Measurements from ENCODE around the gene ANGPT4. TPM values are rescaled to one million over a fixed set of nuclear protein-coding genes. Genes with fewer than 3 reads are reported as not detected.

The ANGPT4 gene
- total RNA-seq, 2 experiments from 2014 or later = not detected

DNA sequence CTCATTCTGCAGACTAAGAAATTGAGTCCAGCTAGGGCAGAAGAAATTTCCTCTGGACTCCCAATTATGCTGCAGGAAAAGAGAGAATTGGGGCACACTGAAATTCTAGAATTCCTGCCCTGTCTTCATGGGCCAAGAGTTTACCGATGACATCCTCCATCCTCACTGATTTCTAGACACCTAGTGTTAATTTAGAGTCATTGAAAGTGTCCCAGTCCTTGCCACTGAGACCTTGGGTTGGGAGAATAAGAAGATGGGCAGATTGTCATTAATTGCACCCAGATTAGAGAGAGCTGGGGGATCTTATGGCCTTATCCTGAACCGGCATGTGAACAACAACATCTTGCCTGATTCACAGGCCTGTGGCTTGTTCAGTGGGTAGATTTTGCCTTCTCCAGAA is 29.0 kb downstream of the ANGPT4 start:
- POLR2A ChIA-PET = interaction anchor here (1.3 kb wide), 1 partner anchor 53 kb away, joined by 5 read pairs; the partner anchor contains the start of gene FAM110A
- H3K4me3 Mint-ChIP-seq = no peak overlapping the region
- H3K4me1 Mint-ChIP-seq = peaks cover 3% of the 10 kb centered on the region
- no peak for DNase-seq
- no peak for ATAC-seq (ENCODE audit: low read depth)
- no peaks in the 10 kb centered on the region for H3K9me3 Mint-ChIP-seq
- peaks cover 8% of the 10 kb centered on the region for H3K27me3 Mint-ChIP-seq
- H3K36me3 Mint-ChIP-seq = peaks cover 4% of the 10 kb centered on the region
- no peak overlapping the region for H3K27ac Mint-ChIP-seq

- Mint-ChIP-seq H3K27me3 (peaks cover 8% of the 10 kb centered on the region), H3K4me3 (no peak overlapping the region), H3K4me1 (peaks cover 13% of the 10 kb centered on the region), H3K9me3 (no peaks in the 10 kb centered on the region), H3K36me3 (peaks cover 4% of the 10 kb centered on the region), H3K27ac (no peak overlapping the region)
- POLR2A ChIA-PET = no interaction called here
- DNase-seq (no peak), ATAC-seq (ENCODE audit: low read depth) (no peak)
Observed at GRCh38 chr20:884983-885952, 30.9 kb downstream of the ANGPT4 start.

GRCh38 chr20:881783-882144 is 34.4 kb downstream of the ANGPT4 start:
- H3K27me3 Mint-ChIP-seq = peaks cover 8% of the 10 kb centered on the region
- DNase-seq (no peak), ATAC-seq (ENCODE audit: low read depth) (no peak)
- no peaks in the 10 kb centered on the region for H3K9me3 Mint-ChIP-seq
- peaks cover 16% of the 10 kb centered on the region for H3K4me1 Mint-ChIP-seq
- peak overlapping the region; percentile 56 for H3K4me3 Mint-ChIP-seq
- peaks cover 4% of the 10 kb centered on the region for H3K36me3 Mint-ChIP-seq
- POLR2A ChIA-PET = no interaction called here
- H3K27ac Mint-ChIP-seq = peak overlapping the region; percentile 81

DNA sequence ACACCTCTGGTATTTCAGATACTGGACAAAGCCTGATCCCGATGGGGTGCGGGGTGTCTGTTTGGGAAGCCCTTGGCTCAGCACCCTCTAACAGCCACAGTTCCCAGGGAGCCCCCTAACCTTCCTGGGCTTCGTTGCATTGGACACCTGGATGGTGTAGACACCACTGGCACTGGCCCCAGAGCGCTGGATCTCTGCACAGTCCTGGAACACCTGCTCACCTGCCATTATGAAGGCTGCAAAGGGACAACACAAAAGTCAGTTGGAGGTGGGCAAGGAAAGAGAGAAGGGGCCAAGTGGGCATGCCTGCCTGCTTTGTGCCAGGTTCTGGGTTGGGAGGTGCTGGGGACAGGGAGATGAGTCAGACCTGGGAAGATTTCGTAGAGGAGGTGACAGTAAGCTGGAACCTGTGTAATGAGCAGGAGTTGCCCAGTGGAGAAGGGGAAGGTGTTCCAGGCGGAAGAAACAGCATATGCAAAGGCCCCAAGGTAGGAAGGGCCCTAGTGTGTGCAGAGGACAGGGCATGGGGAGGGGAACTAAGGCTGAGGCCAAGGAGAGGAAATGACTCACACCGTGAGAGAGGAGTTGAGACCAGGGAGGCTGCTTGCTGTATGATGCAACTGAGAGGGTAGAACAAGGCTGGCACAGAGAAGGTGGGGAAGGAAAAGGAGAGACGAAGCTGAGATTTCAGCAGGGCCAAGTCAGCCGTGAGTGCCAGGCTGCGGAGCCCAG is 34.9 kb downstream of the ANGPT4 start:
- Mint-ChIP-seq H3K9me3 (no peaks in the 10 kb centered on the region), H3K36me3 (peaks cover 4% of the 10 kb centered on the region), H3K27ac (peak overlapping the region; percentile 81), H3K4me1 (peaks cover 16% of the 10 kb centered on the region), H3K4me3 (peak overlapping the region; percentile 56), H3K27me3 (peaks cover 8% of the 10 kb centered on the region)
- ATAC-seq (ENCODE audit: low read depth) (peak; percentile 98), DNase-seq (no peak)
- POLR2A ChIA-PET = no interaction called here

DNA sequence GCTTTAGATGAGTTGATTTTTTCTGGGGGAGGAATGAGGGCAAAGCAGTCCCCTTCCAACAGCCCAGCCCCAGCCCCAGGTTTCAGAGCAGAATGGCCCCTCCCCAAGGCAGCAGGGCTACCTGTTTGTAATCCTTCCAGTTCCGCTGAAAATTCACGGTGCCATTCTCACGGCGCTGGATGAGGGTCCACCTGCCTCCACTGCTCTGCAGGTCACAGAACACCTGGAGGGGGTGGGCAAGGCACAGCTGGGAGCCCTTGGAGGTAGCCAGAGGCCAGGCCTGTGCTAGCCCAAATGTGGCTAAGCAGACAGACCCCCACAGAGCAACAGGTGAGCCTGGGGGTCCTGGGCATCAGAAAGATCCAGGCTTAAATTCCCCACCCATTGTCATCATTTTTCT is 36.5 kb downstream of the ANGPT4 start:
- Mint-ChIP-seq H3K27me3 (no peaks in the 10 kb centered on the region), H3K9me3 (no peaks in the 10 kb centered on the region), H3K4me3 (no peak overlapping the region), H3K36me3 (peaks cover 4% of the 10 kb centered on the region), H3K27ac (no peak overlapping the region), H3K4me1 (peaks cover 13% of the 10 kb centered on the region)
- POLR2A ChIA-PET = no interaction called here
- DNase-seq (no peak), ATAC-seq (ENCODE audit: low read depth) (no peak)

DNA sequence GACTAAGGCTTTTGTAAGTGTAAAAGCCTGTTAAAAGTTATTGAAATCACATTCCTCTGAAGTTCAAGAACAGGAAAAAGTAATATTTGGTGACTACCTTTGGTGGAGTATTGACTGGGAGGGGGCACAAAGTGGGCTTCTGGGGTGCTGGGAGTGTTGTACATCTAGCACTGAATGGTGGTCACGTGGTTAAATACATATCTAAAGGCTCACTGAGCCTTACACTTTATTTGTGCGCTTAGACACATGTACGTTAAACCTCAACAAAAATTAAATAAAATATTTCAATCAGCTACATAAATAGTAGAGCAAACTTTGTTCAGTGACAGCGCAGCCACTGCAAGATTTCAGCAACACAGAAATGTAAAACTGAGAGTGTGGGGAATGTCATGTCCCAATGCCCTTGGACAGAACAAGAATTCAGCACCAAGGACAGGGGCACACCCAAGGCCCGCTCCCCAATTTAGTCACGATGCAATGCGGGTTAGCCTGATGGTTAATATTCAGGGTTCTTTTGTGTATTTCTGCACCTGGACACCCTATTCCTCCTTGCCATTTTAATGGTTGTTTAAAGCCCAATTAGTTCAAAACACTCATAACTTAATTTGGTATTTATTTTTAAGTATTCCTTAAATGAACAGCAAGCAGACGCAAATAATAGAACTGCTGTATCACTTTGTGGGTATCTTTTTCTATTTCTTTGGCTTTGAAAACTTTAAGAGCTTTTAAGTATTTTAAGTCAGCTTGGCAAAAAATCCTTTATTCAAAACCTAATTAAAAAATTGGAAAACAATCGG is 37.4 kb downstream of the ANGPT4 start:
- no peak for DNase-seq
- no peaks in the 10 kb centered on the region for H3K9me3 Mint-ChIP-seq
- no peak for ATAC-seq (ENCODE audit: low read depth)

DNA sequence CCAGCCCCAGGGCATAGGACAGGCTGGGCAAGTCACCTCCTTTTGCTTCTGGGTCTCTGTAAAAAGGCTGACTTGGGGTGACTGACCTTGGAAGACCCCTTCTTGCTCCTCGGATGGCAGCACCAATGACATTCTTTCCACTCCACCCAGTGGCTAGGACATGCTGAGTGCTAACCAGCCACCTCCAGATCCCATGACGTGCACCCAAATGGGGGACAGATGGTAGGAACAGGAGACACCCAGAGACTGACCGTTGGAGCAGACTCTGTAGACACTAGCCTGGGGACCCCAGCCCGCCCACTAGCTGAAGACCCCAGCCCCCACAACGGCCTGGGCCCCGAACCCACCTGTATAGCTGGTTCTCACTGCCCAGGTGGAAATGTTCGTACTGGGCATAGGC is 38.3 kb downstream of the ANGPT4 start:
- ATAC-seq (ENCODE audit: low read depth) = no peak
- POLR2A ChIA-PET = no interaction called here
- Mint-ChIP-seq H3K4me3 (no peak overlapping the region), H3K36me3 (no peaks in the 10 kb centered on the region), H3K27me3 (no peaks in the 10 kb centered on the region), H3K9me3 (no peaks in the 10 kb centered on the region), H3K4me1 (peaks cover 20% of the 10 kb centered on the region), H3K27ac (no peak overlapping the region)
- no peak for DNase-seq

More for the DNA sequence above, 37.4 kb downstream of the ANGPT4 start:
- Mint-ChIP-seq H3K4me3 (no peak overlapping the region), H3K36me3 (no peaks in the 10 kb centered on the region), H3K4me1 (peaks cover 15% of the 10 kb centered on the region), H3K27ac (no peak overlapping the region), H3K27me3 (no peaks in the 10 kb centered on the region)
- POLR2A ChIA-PET = no interaction called here

- Mint-ChIP-seq H3K27ac (no peak overlapping the region), H3K9me3 (no peaks in the 10 kb centered on the region), H3K27me3 (no peaks in the 10 kb centered on the region), H3K4me3 (no peak overlapping the region), H3K36me3 (no peaks in the 10 kb centered on the region), H3K4me1 (peaks cover 9% of the 10 kb centered on the region)
- DNase-seq (no peak), ATAC-seq (ENCODE audit: low read depth) (no peak)
- POLR2A ChIA-PET = no interaction called here
Observed at GRCh38 chr20:875115-875514, 41.0 kb downstream of the ANGPT4 start.

DNA sequence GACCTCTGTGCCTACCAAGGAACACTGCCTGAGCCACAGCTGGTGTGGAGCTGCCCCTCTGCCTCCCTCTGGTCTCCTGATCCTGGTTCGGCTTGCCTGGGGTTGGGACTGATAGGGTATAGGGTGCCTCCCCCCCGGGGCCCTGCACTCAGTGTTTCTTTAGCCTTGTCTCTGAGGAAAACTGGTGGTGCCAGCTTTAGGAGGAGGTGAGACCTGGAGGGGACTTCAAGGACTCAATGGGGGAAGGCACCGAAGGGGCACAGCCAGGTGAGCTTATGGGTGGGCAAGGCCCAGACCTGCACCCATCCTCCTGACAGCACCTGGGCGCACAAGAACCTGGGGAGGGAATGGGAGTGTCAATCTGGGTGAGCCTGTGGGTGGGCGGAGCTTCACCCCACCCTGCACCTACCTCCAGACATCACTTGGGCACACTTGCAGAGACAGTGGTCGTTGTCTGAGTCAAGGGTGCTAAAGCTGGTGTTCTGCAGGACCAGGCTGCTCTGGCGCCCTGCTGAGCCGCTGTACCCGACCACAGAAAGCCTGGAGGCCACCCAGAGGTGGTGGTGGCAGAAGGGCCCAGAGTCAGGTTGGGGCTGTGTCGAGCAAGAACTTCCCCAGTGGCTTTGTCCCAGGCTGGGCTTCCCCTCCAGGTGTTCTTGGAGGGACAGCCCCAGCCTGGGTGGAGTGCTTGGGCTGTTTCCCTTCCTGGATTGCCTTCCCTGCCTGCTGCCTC is 42.1 kb downstream of the ANGPT4 start:
- POLR2A ChIA-PET = no interaction called here
- no peaks in the 10 kb centered on the region for H3K9me3 Mint-ChIP-seq
- DNase-seq (no peak), ATAC-seq (ENCODE audit: low read depth) (no peak)
- peaks cover 7% of the 10 kb centered on the region for H3K4me1 Mint-ChIP-seq
- no peaks in the 10 kb centered on the region for H3K27me3 Mint-ChIP-seq
- H3K4me3 Mint-ChIP-seq = no peak overlapping the region
- H3K36me3 Mint-ChIP-seq = no peaks in the 10 kb centered on the region
- H3K27ac Mint-ChIP-seq = no peak overlapping the region

GRCh38 chr20:872855-873520 is 43.1 kb downstream of the ANGPT4 start:
- H3K9me3 Mint-ChIP-seq = no peaks in the 10 kb centered on the region
- DNase-seq (no peak), ATAC-seq (ENCODE audit: low read depth) (no peak)
- no peaks in the 10 kb centered on the region for H3K27me3 Mint-ChIP-seq
- H3K4me3 Mint-ChIP-seq = no peak overlapping the region
- H3K36me3 Mint-ChIP-seq = no peaks in the 10 kb centered on the region
- POLR2A ChIA-PET = no interaction called here
- peaks cover 7% of the 10 kb centered on the region for H3K4me1 Mint-ChIP-seq
- H3K27ac Mint-ChIP-seq = peak overlapping the region; percentile 6

- no peaks in the 10 kb centered on the region for H3K9me3 Mint-ChIP-seq
- no peak for ATAC-seq (ENCODE audit: low read depth)
- H3K4me3 Mint-ChIP-seq = no peak overlapping the region
Observed at GRCh38 chr20:871948-872347, 44.2 kb downstream of the ANGPT4 start.

DNA sequence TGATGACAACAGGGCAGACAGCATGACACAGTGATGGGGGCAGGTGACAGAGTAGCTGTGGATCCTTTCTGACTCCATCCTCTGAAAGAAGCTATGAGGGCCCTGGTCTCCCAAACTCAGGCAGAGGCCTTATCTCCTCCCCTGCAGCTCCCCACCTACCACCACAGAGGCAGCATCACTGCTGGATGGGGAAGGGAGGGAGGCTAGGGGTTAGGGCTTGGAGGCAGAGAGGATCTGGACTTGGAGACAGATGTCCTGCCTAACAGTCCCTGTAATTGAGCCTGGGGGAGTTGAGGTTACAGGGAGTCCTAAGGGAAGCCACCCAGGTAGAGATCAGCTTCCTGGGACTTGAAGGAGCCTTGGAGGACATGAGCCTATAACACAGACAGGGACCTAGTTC is 44.7 kb downstream of the ANGPT4 start:
- DNase-seq (no peak), ATAC-seq (ENCODE audit: low read depth) (no peak)
- Mint-ChIP-seq H3K4me1 (peaks cover 7% of the 10 kb centered on the region), H3K27me3 (no peaks in the 10 kb centered on the region), H3K4me3 (no peak overlapping the region), H3K27ac (no peak overlapping the region), H3K36me3 (no peaks in the 10 kb centered on the region), H3K9me3 (no peaks in the 10 kb centered on the region)
- POLR2A ChIA-PET = no interaction called here

More at GRCh38 chr20:871948-872347, 44.2 kb downstream of the ANGPT4 start:
- POLR2A ChIA-PET = no interaction called here
- Mint-ChIP-seq H3K4me1 (peaks cover 7% of the 10 kb centered on the region), H3K36me3 (no peaks in the 10 kb centered on the region), H3K27me3 (no peaks in the 10 kb centered on the region), H3K27ac (no peak overlapping the region)
- DNase-seq = no peak
